H1 (cell line): Measurements from ENCODE around the gene CDC42. TPM values are rescaled to one million over a fixed set of nuclear protein-coding genes. Genes with fewer than 3 reads are reported as not detected.
"Not testable (repeated sequence)": the region's sequence is repeated elsewhere in the genome, so short reads cannot be mapped to it uniquely, and the experiment has no call there.

ENCODE experiments used
- CTCF ChIA-PET: fragments of 300-600 bp; sonication (Branson Sonifier 250); formaldehyde crosslinking; loops from one replicate; lab custom pipeline; 2021; ENCODE audit not compliant: partially characterized antibody; lab: Charles Lee
- POLR2A ChIA-PET: fragments of 300-600 bp; sonication (Branson Sonifier 250); formaldehyde crosslinking; loops from one replicate; lab custom pipeline; 2021; ENCODE audit warnings: inconsistent platforms; ENCODE audit not compliant: partially characterized antibody; lab: Charles Lee
- DNase-seq, 2 experiments: peaks; one replicate each; pipeline versions ENCODE4 v3.0.0 to v3.0.0-alpha.2; 2010 to 2022; ENCODE audit warnings: low spot score in 2 of 2, low read depth in 1 of 2, mixed read lengths in 1 of 2
- FAIRE-seq: peaks from 2 replicates; lab custom pipeline; 2011; peaks lifted over from hg19 to GRCh38; lab: Jason Lieb, UNC
- H2AFZ ChIP-seq: 2 replicates; pipeline ENCODE4 v1.8.1; 2012; ENCODE audit warnings: low read length, inconsistent platforms
- H2AK5ac ChIP-seq: 2 replicates; pipeline ENCODE4 v1.6.1; 2013; ENCODE audit warnings: low read depth, low read length
- H2BK120ac ChIP-seq: replicated peaks from 2 replicates; pipeline ENCODE3; 2013; ENCODE audit warnings: low read depth, low read length, inconsistent platforms
- H2BK12ac ChIP-seq: 2 replicates; pipeline ENCODE4 v1.6.1; 2013; ENCODE audit warnings: low read depth, low read length
- H2BK15ac ChIP-seq: 2 replicates; pipeline ENCODE4 v1.6.1; 2013; ENCODE audit warnings: low read length
- H2BK20ac ChIP-seq: 2 replicates; pipeline ENCODE4 v1.6.1; 2013; ENCODE audit warnings: low read length
- H2BK5ac ChIP-seq: 2 replicates; pipeline ENCODE4 v1.6.1; 2013; ENCODE audit warnings: low read depth, low read length
- H3K14ac ChIP-seq: 2 replicates; pipeline ENCODE4 v1.6.1; 2013; ENCODE audit warnings: inconsistent platforms; ENCODE audit not compliant: insufficient read length
- H3K18ac ChIP-seq: 2 replicates; pipeline ENCODE4 v1.6.1; 2013; ENCODE audit warnings: low read length; ENCODE audit errors: extremely low read depth
- H3K23ac ChIP-seq: 2 replicates; pipeline ENCODE4 v1.6.1; 2013; ENCODE audit warnings: inconsistent platforms; ENCODE audit not compliant: insufficient read length
- H3K23me2 ChIP-seq: 2 replicates; pipeline ENCODE4 v1.6.1; 2013; ENCODE audit warnings: low read depth, low read length
- H3K27ac ChIP-seq: 2 replicates; pipeline ENCODE4 v1.6.1; 2011; ENCODE audit warnings: low read depth, low read length, inconsistent platforms
- H3K27me3 ChIP-seq, 4 experiments: replicated peaks in 1 of 4; 1 replicate in 1 of 4; 2 replicates in 3 of 4; pipeline versions ENCODE4 v1.6.1 to v1.8.1; 2011 to 2013; ENCODE audit warnings: low read length in 3 of 4, mild to moderate bottlenecking in 3 of 4, inconsistent platforms in 2 of 4, mixed read lengths in 2 of 4, moderate library complexity in 1 of 4; ENCODE audit not compliant: control insufficient read depth in 3 of 4, insufficient read depth in 3 of 4; ENCODE audit errors: extremely low read depth in 1 of 4
- H3K36me3 ChIP-seq, 4 experiments: 2 replicates each; pipeline versions ENCODE4 v1.6.1 to v1.8.1; 2011 to 2013; ENCODE audit warnings: mild to moderate bottlenecking in 4 of 4, low read length in 3 of 4, moderate library complexity in 2 of 4, control low read depth in 1 of 4, inconsistent platforms in 1 of 4; ENCODE audit not compliant: insufficient read depth in 4 of 4, control insufficient read depth in 2 of 4
- H3K4ac ChIP-seq: replicated peaks from 2 replicates; pipeline ENCODE3; 2013; ENCODE audit warnings: low read length, low read depth, mixed read lengths, inconsistent platforms; ENCODE audit not compliant: insufficient read length
- H3K4me1 ChIP-seq, 4 experiments: replicated peaks in 1 of 4; 1 replicate in 1 of 4; 2 replicates in 3 of 4; pipeline versions ENCODE4 v1.6.1 to v1.8.1; 2011 to 2013; ENCODE audit warnings: low read length in 3 of 4, inconsistent platforms in 2 of 4, mixed read lengths in 1 of 4; ENCODE audit not compliant: insufficient read depth in 4 of 4, control insufficient read depth in 3 of 4
- H3K4me2 ChIP-seq, 2 experiments: 2 replicates each; pipeline versions ENCODE4 v1.6.1 to v1.8.1; 2011 to 2013; ENCODE audit warnings: low read depth in 2 of 2, low read length in 2 of 2, control low read depth in 1 of 2, inconsistent platforms in 1 of 2, mild to moderate bottlenecking in 1 of 2; ENCODE audit not compliant: insufficient read depth in 1 of 2
- H3K4me3 ChIP-seq, 4 experiments: fragments of 200-600, 300-600 bp in 1 of 4; sonication (generic), shearing (Covaris generic), sonication (Bioruptor Twin) in 1 of 4; 2 replicates each; pipeline versions ENCODE4 v1.5.1 to v1.8.1; 2011 to 2016; ENCODE audit warnings: low read length in 4 of 4, low read depth in 3 of 4, control low read depth in 2 of 4, inconsistent platforms in 2 of 4, mild to moderate bottlenecking in 2 of 4, mixed read lengths in 1 of 4, moderate library complexity in 1 of 4; ENCODE audit not compliant: insufficient read depth in 2 of 4; ENCODE audit errors: extremely low read depth in 1 of 4
- H3K56ac ChIP-seq: replicated peaks from 2 replicates; pipeline ENCODE3; 2013; ENCODE audit warnings: low read depth, mild to moderate bottlenecking, mixed read lengths, low read length, inconsistent platforms; ENCODE audit not compliant: insufficient read length
- H3K79me1 ChIP-seq: 2 replicates; pipeline ENCODE4 v1.6.1; 2013; ENCODE audit warnings: low read depth, low read length, control low read depth
- H3K79me2 ChIP-seq, 2 experiments: 2 replicates each; pipeline versions ENCODE4 v1.6.1 to v1.8.1; 2012 to 2013; ENCODE audit warnings: low read length in 2 of 2, mild to moderate bottlenecking in 2 of 2, inconsistent platforms in 1 of 2; ENCODE audit not compliant: insufficient read depth in 2 of 2, control insufficient read depth in 1 of 2
- H3K9ac ChIP-seq, 4 experiments: replicated peaks in 1 of 4; 1 replicate in 1 of 4; 2 replicates in 3 of 4; pipeline versions ENCODE4 v1.6.1 to v1.8.1; 2011 to 2013; ENCODE audit warnings: low read depth in 3 of 4, low read length in 3 of 4, control low read depth in 2 of 4, mild to moderate bottlenecking in 2 of 4, moderate library complexity in 2 of 4, inconsistent platforms in 1 of 4; ENCODE audit errors: extremely low read depth in 1 of 4
- H3K9me3 ChIP-seq, 2 experiments: 2 replicates each; pipeline versions ENCODE4 v1.6.1 to v1.8.1; 2012 to 2013; ENCODE audit warnings: mild to moderate bottlenecking in 2 of 2, moderate library complexity in 2 of 2, control low read depth in 1 of 2, inconsistent platforms in 1 of 2, low read depth in 1 of 2, low read length in 1 of 2, mixed read lengths in 1 of 2; ENCODE audit not compliant: insufficient read depth in 2 of 2
- H4K20me1 ChIP-seq, 2 experiments: replicated peaks in 1 of 2; 2 replicates each; pipeline versions ENCODE3 to v1.8.1; 2011 to 2013; ENCODE audit warnings: inconsistent platforms in 2 of 2, low read length in 2 of 2, mild to moderate bottlenecking in 1 of 2; ENCODE audit not compliant: insufficient read depth in 2 of 2, control insufficient read depth in 1 of 2
- H4K5ac ChIP-seq: 2 replicates; pipeline ENCODE4 v1.6.1; 2013; ENCODE audit warnings: low read length, low read depth, mixed read lengths, inconsistent platforms; ENCODE audit not compliant: insufficient read length
- H4K8ac ChIP-seq: 2 replicates; pipeline ENCODE4 v1.8.0; 2013; ENCODE audit warnings: mild to moderate bottlenecking, moderate library complexity, low read length, inconsistent platforms; ENCODE audit not compliant: insufficient read depth; ENCODE audit errors: extremely low read depth
- H4K91ac ChIP-seq: replicated peaks from 2 replicates; pipeline ENCODE3; 2013; ENCODE audit warnings: low read length, mixed read lengths, inconsistent platforms; ENCODE audit not compliant: insufficient read length
- CTCF ChIP-seq, 3 experiments: IDR thresholded peaks; 1 replicate in 2 of 3; 2 replicates in 1 of 3; pipeline versions ENCODE4 v1.5.1 to v1.6.1; 2011; ENCODE audit warnings: low read length in 3 of 3, mild to moderate bottlenecking in 3 of 3, inconsistent platforms in 2 of 3, low read depth in 1 of 3, moderate library complexity in 1 of 3; ENCODE audit not compliant: insufficient read depth in 1 of 3; ENCODE audit errors: control extremely low read depth in 1 of 3
- RAD21 ChIP-seq, 2 experiments: IDR thresholded peaks in 1 of 2; conservative IDR thresholded peaks in 1 of 2; 2 replicates each; pipeline ENCODE4 v1.6.1; 2011; ENCODE audit warnings: low read depth in 2 of 2, low read length in 2 of 2, improper control_type of control experiment in 1 of 2, inconsistent platforms in 1 of 2, mild to moderate bottlenecking in 1 of 2, moderate library complexity in 1 of 2
- WGBS, 2 experiments: shearing (Covaris generic) in 1 of 2; methylation state at CpG; one replicate each; pipeline versions ENCODE4 v1.1.6 to v1.1.7; 2013 to 2015; ENCODE audit warnings: low lambda C conversion rate in 2 of 2, mixed read lengths in 2 of 2, inconsistent platforms in 1 of 2, low coverage in 1 of 2, missing lambda C conversion rate in 1 of 2; ENCODE audit not compliant: insufficient replicate concordance in 2 of 2, insufficient coverage in 1 of 2, insufficient read length in 1 of 2; ENCODE audit errors: extremely low coverage in 1 of 2, missing lambda C conversion rate in 1 of 2; 5-methylcytosine and 5-hydroxymethylcytosine counted together
- polyA plus RNA-seq, 7 experiments: library from polyadenylated mRNA; depleted of rRNA in 3 of 7; stranded (reverse) in 5 of 7; unstranded in 2 of 7; fragments of >200 nt in 5 of 7; fragments of 200-250 nt in 2 of 7; gene quantifications; 1 replicate in 5 of 7; 2 replicates in 1 of 7; 4 replicates in 1 of 7; pipeline versions ENCODE4 v1.2.1 to v1.2.3, GENCODE V29; 2011 to 2013; ENCODE audit warnings: missing spikeins in 2 of 7, mixed read lengths in 2 of 7
- total RNA-seq: library from RNA; stranded (reverse); fragmentation: NEBNext Ultra II Directional; extraction: Animal tissue kit (Norgen Biotek cat#: 25700); gene quantifications from 2 replicates; pipeline ENCODE4 v1.2.1, GENCODE V29; 2021

The CDC42 gene
- total and polyA plus RNA-seq, 2 of the 8 experiments (the other 6 are each of a cell fraction or from before 2014, with no cell fraction given), result 110 to 179 TPM

DNA sequence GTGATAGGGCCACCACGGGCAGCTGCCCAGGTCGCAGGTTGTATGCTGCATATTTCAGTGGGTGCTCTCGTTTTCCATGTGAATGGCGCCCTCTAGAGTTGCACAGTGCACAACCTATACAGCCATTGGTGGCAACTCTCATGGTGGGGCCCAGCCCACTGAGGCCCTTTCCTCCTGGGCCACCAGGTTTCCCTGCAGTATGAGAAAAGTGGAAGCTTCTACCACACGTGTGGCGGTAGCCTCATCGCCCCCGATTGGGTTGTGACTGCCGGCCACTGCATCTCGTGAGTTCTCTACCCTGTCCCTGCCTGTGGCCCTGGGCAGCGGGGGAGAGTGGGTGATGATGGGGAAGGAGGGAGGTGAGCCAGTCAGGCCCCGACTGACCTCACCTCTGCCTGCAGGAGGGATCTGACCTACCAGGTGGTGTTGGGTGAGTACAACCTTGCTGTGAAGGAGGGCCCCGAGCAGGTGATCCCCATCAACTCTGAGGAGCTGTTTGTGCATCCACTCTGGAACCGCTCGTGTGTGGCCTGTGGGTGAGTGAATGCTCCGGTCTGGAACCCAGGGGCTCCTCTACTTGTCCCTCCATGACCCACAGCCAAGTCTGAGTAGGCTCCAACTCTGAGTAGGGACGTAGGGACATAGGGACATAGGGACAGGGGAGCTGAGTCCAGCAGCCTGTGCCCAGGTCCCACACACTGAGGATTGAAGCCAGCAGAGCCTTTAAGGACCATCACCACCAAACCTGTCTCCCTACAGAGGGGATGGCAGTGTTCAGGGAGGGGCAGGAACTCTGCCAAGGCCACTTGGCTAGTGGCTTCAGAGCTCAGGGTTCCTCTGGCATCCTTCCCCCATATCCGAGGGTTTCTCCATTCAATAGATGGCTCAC, 47.0 kb upstream of the CDC42 start:
- FAIRE-seq (peak; percentile 57), DNase-seq (peak in 1 of 2 experiments; percentile 78)
- H3K27ac ChIP-seq, H3K36me3 ChIP-seq, H3K27me3 ChIP-seq, H2BK120ac ChIP-seq, H3K4me1 ChIP-seq, H3K23ac ChIP-seq, H3K56ac ChIP-seq, H2AK5ac ChIP-seq, H3K79me2 ChIP-seq, H3K14ac ChIP-seq, H4K91ac ChIP-seq, H4K8ac ChIP-seq, H3K23me2 ChIP-seq, H2BK12ac ChIP-seq, H3K79me1 ChIP-seq, H3K9ac ChIP-seq, H3K4me2 ChIP-seq, H2BK5ac ChIP-seq, H3K18ac ChIP-seq, H3K9me3 ChIP-seq, H4K20me1 ChIP-seq, H3K4me3 ChIP-seq, POLR2A ChIA-PET, H3K4ac ChIP-seq: not testable (repeated sequence)
- CTCF ChIA-PET, result interaction anchor here (0.6 to 1.7 kb wide), 9 partner anchors 16 to 203 kb away, joined by 3 to 7 read pairs (median 3); no protein-coding TSS in a partner anchor
- Histone ChIP-seq H2BK15ac (0 out of 2 replicates have a peak overlapping the region, but pooled peaks have one; percentile 46), H4K5ac (peak overlapping the region; percentile 15), H2AFZ (peak overlapping the region; percentile 85; the same call in 1 of the 2 replicates), H2BK20ac (0 out of 2 replicates have a peak overlapping the region, but pooled peaks have one; percentile 48)
- TF ChIP-seq CTCF (IDR thresholded peaks at IDR 0.05; ENCODE audit: control extremely low read depth in 1 of 3, insufficient read depth in 1 of 3, low read depth in 1 of 3, low read length in 3 of 3) (peak in 2 of 3 experiments; percentile 13 to 41; a peak in 2 of 4 replicates), RAD21 (IDR thresholded peaks at IDR 0.05 in 1 of 2, conservative IDR thresholded peaks at IDR 0.05 in 1 of 2; ENCODE audit: low read depth in 2 of 2, low read length in 2 of 2) (peak; percentile 31 to 42)
- WGBS, 2 experiments, result 75% methylated on average over 18 of the region's 18 CpGs; no CpG with 5 or more reads in 1 of the 2 experiments
